Measurements from ENCODE around the gene TBC1D10B. TPM values are rescaled to one million over a fixed set of nuclear protein-coding genes. Genes with fewer than 3 reads are reported as not detected.

TBC1D10B gene
- polyA plus RNA-seq, 6 donors from 2014 or later = 6.2 to 16.9 (median 9.7) TPM

GRCh38 chr16:30375864-30376263 is 5.6 kb upstream of the TBC1D10B start:
- H3K4me3 Mint-ChIP-seq = peak overlapping the region in 4 of 8 donors; percentile 8 to 33 (median 19)
- ATAC-seq (ENCODE audit: low read depth in 2 of 2) (no peak), DNase-seq (no peak)
- H3K27ac Mint-ChIP-seq = peak overlapping the region in 4 of 6 donors; percentile 56 to 100 (median 88)
- H3K9me3 Mint-ChIP-seq = no peaks in the 10 kb centered on the region
- H3K27me3 Mint-ChIP-seq = no peaks in the 10 kb centered on the region
- H3K36me3 Mint-ChIP-seq = no peaks in the 10 kb centered on the region
- peaks cover 35 to 59% (median 54%) of the 10 kb centered on the region in 3 donors for H3K4me1 Mint-ChIP-seq

- DNase-seq = no peak
- H3K27me3 Mint-ChIP-seq = no peaks in the 10 kb centered on the region
- peaks cover 25 to 49% (median 47%) of the 10 kb centered on the region in 3 donors for H3K4me1 Mint-ChIP-seq
- H3K9me3 Mint-ChIP-seq = no peaks in the 10 kb centered on the region
- peak within 1 kb of the TSS in 4 of 6 donors; percentile 8 to 100 (median 88) for H3K27ac Mint-ChIP-seq
- H3K36me3 Mint-ChIP-seq = no peaks in the 10 kb centered on the region
- peak within 1 kb of the TSS in 5 of 8 donors; percentile 16 to 70 (median 37) for H3K4me3 Mint-ChIP-seq
- ATAC-seq (ENCODE audit: low read depth in 2 of 2) = no peak
These were observed 4.2 kb upstream of the TBC1D10B start, which contains the start of gene MYL11 for GRCh38 chr16:30374538-30374937. TSS of gene MYL11 (plus strand) at chr16:30374802. CDS start at chr16:30374858, 56 bp downstream.

- Mint-ChIP-seq H3K4me1 (peaks cover 32 to 50% (median 47%) of the 10 kb centered on the region in 3 donors), H3K4me3 (peak overlapping the region in 7 of 8 donors; percentile 1 to 60 (median 20))
- ATAC-seq (ENCODE audit: low read depth in 2 of 2) = no peak
These were observed 2.4 kb upstream of the TBC1D10B start for GRCh38 chr16:30372725-30373124.

GRCh38 chr16:30372038-30372712 is 1.9 kb upstream of the TBC1D10B start:
- Mint-ChIP-seq H3K27me3 (no peaks in the 10 kb centered on the region), H3K36me3 (no peaks in the 10 kb centered on the region), H3K9me3 (no peaks in the 10 kb centered on the region), H3K4me3 (peak overlapping the region; percentile 49 to 95 (median 86)), H3K27ac (peak overlapping the region in 3 of 6 donors; percentile 26 to 76 (median 56)), H3K4me1 (peaks cover 31 to 50% (median 47%) of the 10 kb centered on the region in 3 donors)
- no peak for ATAC-seq (ENCODE audit: low read depth in 2 of 2)
- DNase-seq = no peak

More at GRCh38 chr16:30372725-30373124, 2.4 kb upstream of the TBC1D10B start:
- Mint-ChIP-seq H3K27ac (peak overlapping the region in 1 of 6 donors; percentile 76), H3K27me3 (no peaks in the 10 kb centered on the region), H3K36me3 (no peaks in the 10 kb centered on the region), H3K9me3 (no peaks in the 10 kb centered on the region)
- no peak for DNase-seq

- Mint-ChIP-seq H3K27ac (peak overlapping the region; percentile 56 to 99 (median 84)), H3K36me3 (no peaks in the 10 kb centered on the region), H3K4me3 (peak overlapping the region; percentile 80 to 95 (median 89)), H3K4me1 (peaks cover 35 to 52% (median 52%) of the 10 kb centered on the region in 3 donors), H3K9me3 (no peaks in the 10 kb centered on the region), H3K27me3 (no peaks in the 10 kb centered on the region)
- ATAC-seq (ENCODE audit: low read depth in 2 of 2) = no peak
- no peak for DNase-seq
These were observed 1.0 kb upstream of the TBC1D10B start for GRCh38 chr16:30371248-30371816.

GRCh38 chr16:30369938-30370455 is 297 bp downstream of the TBC1D10B start:
- Mint-ChIP-seq H3K4me1 (peaks cover 39 to 59% (median 56%) of the 10 kb centered on the region in 3 donors), H3K27ac (peak overlapping the region in 3 of 6 donors; percentile 56 to 92 (median 63))

GRCh38 chr16:30369091-30369937 is 980 bp downstream of the TBC1D10B start:
- Mint-ChIP-seq H3K36me3 (no peaks in the 10 kb centered on the region), H3K9me3 (no peaks in the 10 kb centered on the region), H3K27me3 (no peaks in the 10 kb centered on the region), H3K4me3 (peak overlapping the region; percentile 80 to 94 (median 88)), H3K27ac (peak overlapping the region in 5 of 6 donors; percentile 76 to 93 (median 86)), H3K4me1 (peaks cover 39 to 59% (median 58%) of the 10 kb centered on the region in 3 donors)
- DNase-seq (peak; percentile 14), ATAC-seq (ENCODE audit: low read depth in 2 of 2) (no peak)

More at GRCh38 chr16:30369938-30370455, 297 bp downstream of the TBC1D10B start:
- no peaks in the 10 kb centered on the region for H3K27me3 Mint-ChIP-seq
- H3K36me3 Mint-ChIP-seq = no peaks in the 10 kb centered on the region
- H3K4me3 Mint-ChIP-seq = peak overlapping the region; percentile 80 to 95 (median 89)
- no peaks in the 10 kb centered on the region for H3K9me3 Mint-ChIP-seq
- peak; percentile 9 for ATAC-seq (ENCODE audit: low read depth in 2 of 2)
- DNase-seq = no peak

- H3K27me3 Mint-ChIP-seq = no peaks in the 10 kb centered on the region
- peaks cover 39 to 59% (median 58%) of the 10 kb centered on the region in 3 donors for H3K4me1 Mint-ChIP-seq
- no peak for DNase-seq
- H3K36me3 Mint-ChIP-seq = no peaks in the 10 kb centered on the region
- H3K4me3 Mint-ChIP-seq = peak overlapping the region; percentile 80 to 94 (median 88)
- ATAC-seq (ENCODE audit: low read depth in 2 of 2) = no peak
- no peaks in the 10 kb centered on the region for H3K9me3 Mint-ChIP-seq
- peak overlapping the region in 5 of 6 donors; percentile 64 to 93 (median 86) for H3K27ac Mint-ChIP-seq
These were observed 1.6 kb downstream of the TBC1D10B start for GRCh38 chr16:30368792-30369090.

- H3K27ac Mint-ChIP-seq = peak overlapping the region in 5 of 6 donors; percentile 64 to 93 (median 86)
- peak overlapping the region; percentile 80 to 94 (median 88) for H3K4me3 Mint-ChIP-seq
- DNase-seq (no peak), ATAC-seq (ENCODE audit: low read depth in 2 of 2) (no peak)
- no peaks in the 10 kb centered on the region for H3K27me3 Mint-ChIP-seq
- peaks cover 40 to 61% (median 61%) of the 10 kb centered on the region in 3 donors for H3K4me1 Mint-ChIP-seq
- H3K36me3 Mint-ChIP-seq = peaks cover 3% of the 10 kb centered on the region in 2 donors
- no peaks in the 10 kb centered on the region for H3K9me3 Mint-ChIP-seq
These were observed 2.0 kb downstream of the TBC1D10B start for GRCh38 chr16:30368122-30368791.

- no peak for DNase-seq
- Mint-ChIP-seq H3K36me3 (peaks cover 7 to 10% of the 10 kb centered on the region in 2 donors), H3K4me1 (peaks cover 44 to 60% (median 59%) of the 10 kb centered on the region in 3 donors), H3K9me3 (no peaks in the 10 kb centered on the region), H3K4me3 (peak overlapping the region; percentile 80 to 94 (median 88)), H3K27ac (peak overlapping the region in 5 of 6 donors; percentile 64 to 86 (median 74)), H3K27me3 (no peaks in the 10 kb centered on the region)
- no peak for ATAC-seq (ENCODE audit: low read depth in 2 of 2)
These were observed 2.8 kb downstream of the TBC1D10B start for GRCh38 chr16:30367349-30368009.

GRCh38 chr16:30366511-30366910 is 3.8 kb downstream of the TBC1D10B start:
- peaks cover 41 to 52% (median 51%) of the 10 kb centered on the region in 3 donors for H3K4me1 Mint-ChIP-seq
- peak overlapping the region in 1 of 6 donors; percentile 3 for H3K27ac Mint-ChIP-seq
- H3K9me3 Mint-ChIP-seq = no peaks in the 10 kb centered on the region
- H3K27me3 Mint-ChIP-seq = no peaks in the 10 kb centered on the region
- peak overlapping the region in 3 of 8 donors; percentile 61 to 85 (median 77) for H3K4me3 Mint-ChIP-seq
- ATAC-seq (ENCODE audit: low read depth in 2 of 2) (no peak), DNase-seq (no peak)
- H3K36me3 Mint-ChIP-seq = peaks cover 7 to 15% of the 10 kb centered on the region in 2 donors

- Mint-ChIP-seq H3K4me3 (no peak overlapping the region), H3K36me3 (peaks cover 7 to 15% of the 10 kb centered on the region in 2 donors), H3K27ac (no peak overlapping the region), H3K27me3 (no peaks in the 10 kb centered on the region), H3K4me1 (peaks cover 37 to 49% (median 45%) of the 10 kb centered on the region in 3 donors), H3K9me3 (no peaks in the 10 kb centered on the region)
- no peak for DNase-seq
- ATAC-seq (ENCODE audit: low read depth in 2 of 2) = no peak
These were observed 5.1 kb downstream of the TBC1D10B start for GRCh38 chr16:30365200-30365599.

Data from naive B cell (primary cell).